K562 (cell line): ENCODE results near the gene BICD1. TPM values are rescaled to one million over a fixed set of nuclear protein-coding genes. Genes with fewer than 3 reads are reported as not detected.
A peak's percentile ranks its signal among the peaks of the same experiment; 100 is the strongest.

ENCODE experiments used
- ATAC-seq: fragments of 200-7000 bp; cut with Tn5 transposase; 3 replicates; pipeline ENCODE4 v1.9.1; 2020; ENCODE audit warnings: moderate library complexity
- BruUV-seq: library from RNA; stranded (reverse); fragments of 400-500 nt; replicated peaks from 2 replicates; lab custom pipeline; 2021; lab: Mats Ljungman, UMichigan
- CTCF ChIA-PET: fragments of 300-600 bp; formaldehyde crosslinking; extraction: SDS; loops from one replicate; lab custom pipeline; 2021; ENCODE audit warnings: low intra/inter-chr PET ratio; lab: Yijun Ruan, JAX
- POLR2A ChIA-PET: fragments of 300-600, 350-650 bp; sonication (Branson Sonifier 250); formaldehyde crosslinking; extraction: SDS; loops from one replicate; lab custom pipeline; 2021; ENCODE audit warnings: antibody characterized with exemption, inconsistent platforms; lab: Yijun Ruan, JAX
- DNase-seq, 4 experiments: peaks; one replicate each; pipeline versions ENCODE4 v3.0.0 to v3.0.0-alpha.2; 2011 to 2018; ENCODE audit warnings: low spot score in 3 of 4, mixed read lengths in 3 of 4; ENCODE audit errors: extremely low read depth in 1 of 4
- FAIRE-seq: peaks from 2 replicates; lab custom pipeline; 2011; peaks lifted over from hg19 to GRCh38; lab: Jason Lieb, UNC
- H2AFZ ChIP-seq: 2 replicates; pipeline ENCODE4 v1.6.0; 2011; ENCODE audit warnings: low read depth, low read length, control low read depth, inconsistent platforms
- H3K27ac ChIP-seq: fragments of 200-600 bp; 3 replicates; pipeline ENCODE4 v1.8.0; 2011; ENCODE audit warnings: low read depth, mild to moderate bottlenecking, control low read depth, inconsistent platforms, low read length, moderate library complexity, mixed read lengths; ENCODE audit errors: extremely low read depth
- H3K27me3 ChIP-seq, 2 experiments: fragments of 300-600 bp in 1 of 2; 2 replicates in 1 of 2; 3 replicates in 1 of 2; pipeline versions ENCODE4 v1.6.0 to v1.8.0; 2011; ENCODE audit warnings: inconsistent platforms in 2 of 2, low read length in 2 of 2, mild to moderate bottlenecking in 1 of 2, mixed read lengths in 1 of 2, moderate library complexity in 1 of 2; ENCODE audit not compliant: control insufficient read depth in 2 of 2, insufficient read depth in 2 of 2
- H3K36me3 ChIP-seq: fragments of 300-600 bp; 3 replicates; pipeline ENCODE4 v1.8.0; 2011; ENCODE audit warnings: mild to moderate bottlenecking, low read length, inconsistent platforms; ENCODE audit not compliant: control insufficient read depth, insufficient read depth
- H3K4me1 ChIP-seq, 2 experiments: fragments of 200-600 bp in 1 of 2; replicated peaks in 1 of 2; 2 replicates in 1 of 2; 3 replicates in 1 of 2; pipeline versions ENCODE4 v1.5.1 to v1.8.0; 2011; ENCODE audit warnings: inconsistent platforms in 2 of 2, low read length in 2 of 2, mild to moderate bottlenecking in 1 of 2, mixed read lengths in 1 of 2, moderate library complexity in 1 of 2; ENCODE audit not compliant: control insufficient read depth in 2 of 2, insufficient read depth in 2 of 2
- H3K4me2 ChIP-seq: 2 replicates; pipeline ENCODE4 v1.6.1; 2011; ENCODE audit warnings: low read length, control low read depth, inconsistent platforms, mixed read lengths; ENCODE audit not compliant: insufficient read depth
- H3K4me3 ChIP-seq: fragments of 200-600 bp; sonication (generic), shearing (Covaris generic); 2 replicates; pipeline ENCODE4 v1.5.1; 2016; ENCODE audit warnings: control low read depth, inconsistent platforms
- H3K79me2 ChIP-seq: fragments of 200-600 bp; 3 replicates; pipeline ENCODE4 v1.8.0; 2011; ENCODE audit warnings: low read length, inconsistent platforms; ENCODE audit not compliant: control insufficient read depth, insufficient read depth
- H3K9ac ChIP-seq, 2 experiments: 2 replicates each; pipeline versions ENCODE4 v1.6.0 to v1.6.1; 2011; ENCODE audit warnings: low read depth in 2 of 2, low read length in 2 of 2, control low read depth in 1 of 2, inconsistent platforms in 1 of 2, mild to moderate bottlenecking in 1 of 2, mixed read lengths in 1 of 2; ENCODE audit not compliant: insufficient read depth in 1 of 2
- H3K9me1 ChIP-seq: one replicate; pipeline ENCODE4 v1.6.0; 2011; ENCODE audit warnings: inconsistent platforms, mild to moderate bottlenecking, low read length, moderate library complexity; ENCODE audit not compliant: control insufficient read depth, insufficient read depth
- H3K9me3 ChIP-seq: replicated peaks from 2 replicates; pipeline ENCODE4 v1.5.1; 2011; ENCODE audit warnings: low read depth, low read length, inconsistent platforms; ENCODE audit not compliant: control insufficient read depth, insufficient read depth
- H4K20me1 ChIP-seq: replicated peaks from 2 replicates; pipeline ENCODE4 v1.6.1; 2011; ENCODE audit warnings: low read length, inconsistent platforms, mixed read lengths; ENCODE audit not compliant: control insufficient read depth, insufficient read depth
- IRF2 ChIP-seq: sonication (generic); formaldehyde crosslinking; IDR thresholded peaks from 2 replicates; pipeline ENCODE4 v1.8.1; 2022; ENCODE audit warnings: mild to moderate bottlenecking, missing genetic modification reagents
- in situ Hi-C: fragments of 300-500 bp; cut with MboI; formaldehyde crosslinking; loops from 4 replicates; pipeline ENCODE4 v1.15.0; 2018; ENCODE audit warnings: inconsistent platforms, mixed read lengths
- intact Hi-C: fragments of 100-400 bp; cut with micrococcal nuclease; formaldehyde crosslinking; loops from 2 replicates; pipeline ENCODE4 v1.14.2; 2022
- polyA plus RNA-seq, 8 experiments: library from polyadenylated mRNA; depleted of rRNA in 4 of 8; stranded (reverse) in 5 of 8; unstranded in 3 of 8; fragments of >200 nt; fragmentation: Nextera tagmentation in 2 of 8; fragmentation: Illumina TruSeq in 1 of 8; extraction: Ambion mirVana in 2 of 8; extraction: Trizol in 1 of 8; gene quantifications; 2 replicates each; pipeline versions ENCODE4 v1.2.1 to v1.2.3, GENCODE V29; 2011 to 2014; ENCODE audit warnings: inconsistent platforms in 1 of 8, missing spikeins in 1 of 8
- total RNA-seq, 7 experiments: library from RNA; depleted of rRNA in 6 of 7; stranded (reverse); fragments of >200 nt in 6 of 7; fragmentation: Illumina TruSeq in 2 of 7; extraction: Trizol in 2 of 7; gene quantifications; 2 replicates each; pipeline versions ENCODE4 v1.2.1 to v1.2.3, GENCODE V29; 2011 to 2021; ENCODE audit warnings: low replicate concordance in 1 of 7
- TF ChIP-seq, protein P1 (sequence below), 2 experiments: fragments of 450-650 bp; IDR thresholded peaks; 2 replicates each; pipeline ENCODE4 v1.6.1; 2016
- TF ChIP-seq, protein P2 (sequence below): fragments of 450-650 bp; formaldehyde crosslinking; IDR thresholded peaks from 2 replicates; pipeline ENCODE4 v1.4.0; 2020; ENCODE audit warnings: mild to moderate bottlenecking, mixed read lengths

Gene BICD1
- total and polyA plus RNA-seq, 9 of the 15 experiments (the other 6 are each of a cell fraction or from before 2014, with no cell fraction given) = 3.5 to 21.1 (median 12.5) TPM

DNA sequence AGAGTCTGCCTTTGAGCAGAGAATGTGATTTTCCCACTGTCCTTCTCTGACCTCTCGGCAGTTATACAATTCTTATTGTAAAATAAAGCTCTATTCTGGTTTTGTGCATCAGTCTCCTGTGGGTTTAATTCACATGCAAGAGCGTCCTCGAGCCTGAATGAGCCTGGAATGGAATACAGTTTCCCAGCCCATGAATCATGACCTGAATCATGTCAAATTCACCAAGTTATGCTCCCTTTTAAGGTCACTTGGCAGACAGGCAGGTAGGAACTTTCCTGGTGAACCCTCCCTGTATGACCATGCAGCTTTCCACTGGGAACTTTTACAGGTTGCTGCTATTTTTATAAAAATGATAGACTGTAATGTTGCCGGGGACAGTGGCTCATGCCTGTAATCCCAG is 41.7 kb downstream of the BICD1 start (continued):
- TF ChIP-seq, protein P1, sequence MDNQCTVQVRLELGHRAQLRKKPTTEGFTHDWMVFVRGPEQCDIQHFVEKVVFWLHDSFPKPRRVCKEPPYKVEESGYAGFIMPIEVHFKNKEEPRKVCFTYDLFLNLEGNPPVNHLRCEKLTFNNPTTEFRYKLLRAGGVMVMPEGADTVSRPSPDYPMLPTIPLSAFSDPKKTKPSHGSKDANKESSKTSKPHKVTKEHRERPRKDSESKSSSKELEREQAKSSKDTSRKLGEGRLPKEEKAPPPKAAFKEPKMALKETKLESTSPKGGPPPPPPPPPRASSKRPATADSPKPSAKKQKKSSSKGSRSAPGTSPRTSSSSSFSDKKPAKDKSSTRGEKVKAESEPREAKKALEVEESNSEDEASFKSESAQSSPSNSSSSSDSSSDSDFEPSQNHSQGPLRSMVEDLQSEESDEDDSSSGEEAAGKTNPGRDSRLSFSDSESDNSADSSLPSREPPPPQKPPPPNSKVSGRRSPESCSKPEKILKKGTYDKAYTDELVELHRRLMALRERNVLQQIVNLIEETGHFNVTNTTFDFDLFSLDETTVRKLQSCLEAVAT (IDR thresholded peaks at IDR 0.05) = no peak

DNA sequence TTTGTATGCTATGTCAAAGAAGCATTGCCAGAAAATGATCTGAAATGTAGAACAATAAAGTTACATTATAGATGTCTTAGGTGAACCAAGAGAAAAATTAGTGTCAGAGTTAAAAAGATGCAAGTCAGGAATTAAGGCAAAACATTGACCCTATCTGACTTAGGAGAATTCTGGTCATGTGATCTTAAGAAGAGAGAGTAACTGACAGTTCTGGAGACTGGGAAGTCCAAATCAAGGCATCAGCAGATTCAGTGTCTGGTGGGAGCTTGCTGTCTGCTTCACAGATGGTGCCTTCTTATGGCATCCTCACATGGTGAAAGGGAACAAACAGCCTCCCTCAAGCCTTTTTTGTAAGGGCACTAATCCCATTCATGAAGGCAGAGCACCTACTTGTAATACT is 42.8 kb downstream of the BICD1 start:
- H3K9me3 ChIP-seq = no peaks in the 10 kb centered on the region; the same call in 1 of the 2 replicates
- no peak overlapping the region for H3K4me2 ChIP-seq
- TF ChIP-seq, protein P2, sequence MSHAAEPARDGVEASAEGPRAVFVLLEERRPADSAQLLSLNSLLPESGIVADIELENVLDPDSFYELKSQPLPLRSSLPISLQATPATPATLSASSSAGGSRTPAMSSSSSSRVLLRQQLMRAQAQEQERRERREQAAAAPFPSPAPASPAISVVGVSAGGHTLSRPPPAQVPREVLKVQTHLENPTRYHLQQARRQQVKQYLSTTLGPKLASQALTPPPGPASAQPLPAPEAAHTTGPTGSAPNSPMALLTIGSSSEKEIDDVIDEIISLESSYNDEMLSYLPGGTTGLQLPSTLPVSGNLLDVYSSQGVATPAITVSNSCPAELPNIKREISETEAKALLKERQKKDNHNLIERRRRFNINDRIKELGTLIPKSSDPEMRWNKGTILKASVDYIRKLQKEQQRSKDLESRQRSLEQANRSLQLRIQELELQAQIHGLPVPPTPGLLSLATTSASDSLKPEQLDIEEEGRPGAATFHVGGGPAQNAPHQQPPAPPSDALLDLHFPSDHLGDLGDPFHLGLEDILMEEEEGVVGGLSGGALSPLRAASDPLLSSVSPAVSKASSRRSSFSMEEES (CRISPR knock-in tag) = peak; percentile 79
- no peak for TF ChIP-seq IRF2 (CRISPR knock-in tag)
- H3K4me3 ChIP-seq = no peak overlapping the region
- no peaks in the 10 kb centered on the region for H3K36me3 ChIP-seq
- DNase-seq (no peak), FAIRE-seq (no peak), ATAC-seq (no peak)
- intact Hi-C loops (no loop called here), in situ Hi-C loops (no loop called here)
- BruUV-seq = no TSS peak
- ChIA-PET CTCF (no interaction called here), POLR2A (no interaction called here)
- H3K27ac ChIP-seq = no peak overlapping the region
- H3K9me1 ChIP-seq = no peaks in the 10 kb centered on the region
- no peaks in the 10 kb centered on the region for H3K27me3 ChIP-seq
- no peaks in the 10 kb centered on the region for H3K79me2 ChIP-seq
- H4K20me1 ChIP-seq = no peaks in the 10 kb centered on the region
- H2AFZ ChIP-seq = no peak overlapping the region
- peaks cover 0 to 2% of the 10 kb centered on the region in 2 experiments; a peak in 2 of 5 replicates for H3K4me1 ChIP-seq
- H3K9ac ChIP-seq = no peak overlapping the region
